Erythroblast (primary cell): Measurements from ENCODE around the gene FAM90A1.
"Not testable (repeated sequence)": the region's sequence is repeated elsewhere in the genome, so short reads cannot be mapped to it uniquely, and the experiment has no call there.

Experiments used
- GATA1 ChIP-seq: IDR thresholded peaks from 2 replicates; pipeline ENCODE4 v1.6.1; 2011; ENCODE audit warnings: low read depth, mild to moderate bottlenecking, control low read depth, low read length, moderate library complexity
- POLR2A ChIP-seq: IDR thresholded peaks from 2 replicates; pipeline ENCODE4 v1.6.1; 2011; ENCODE audit warnings: mild to moderate bottlenecking, low read length

GRCh38 chr12:8231666-8232608, 4.5 kb upstream of the FAM90A1 start:
- TF ChIP-seq POLR2A, GATA1: not testable (repeated sequence)
